ENCODE measurements around the gene SLC4A1AP. TPM values are rescaled to one million over a fixed set of nuclear protein-coding genes. Genes with fewer than 3 reads are reported as not detected.

Gene SLC4A1AP
- total and polyA plus RNA-seq, 2 of the 13 experiments (the other 11 are each of a cell fraction or from before 2014, with no cell fraction given) = 15.3 to 44.6 TPM

DNA sequence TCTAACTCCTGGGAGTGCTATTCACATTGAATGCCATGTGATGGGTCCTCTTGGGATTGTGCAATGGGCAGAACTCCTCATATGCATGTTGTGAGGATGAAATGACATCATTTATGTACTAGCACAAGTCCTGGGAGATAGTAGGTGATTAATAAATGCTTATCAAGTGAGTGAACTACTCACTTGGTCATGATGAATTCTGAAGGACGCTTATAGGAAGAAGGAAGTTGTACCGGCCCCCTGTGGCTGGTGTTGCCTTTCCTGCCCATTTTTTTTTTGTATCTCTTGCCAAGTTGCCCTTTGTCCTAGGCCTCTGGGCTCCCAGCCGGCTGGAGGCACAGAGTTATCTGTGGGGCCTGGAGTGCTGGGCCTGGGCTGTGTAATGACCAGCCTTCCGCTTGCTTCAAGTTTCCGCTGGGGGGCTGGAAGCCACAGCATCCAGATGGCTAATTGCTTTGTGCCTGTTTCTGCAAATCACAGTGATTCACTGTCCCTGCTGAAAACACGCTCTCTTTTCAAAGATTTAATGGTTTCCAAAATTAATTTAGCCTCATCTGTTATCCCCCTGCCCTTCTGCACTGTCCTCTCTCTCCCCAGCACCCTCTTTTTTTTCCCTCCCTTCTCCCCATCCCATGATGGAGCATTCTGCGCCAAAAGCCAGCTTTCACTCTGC, 74.1 kb downstream of the SLC4A1AP start (continued):
- TF ChIP-seq ZNF709 (CRISPR knock-in tag; IDR thresholded peaks at IDR 0.05) = peak; percentile 92; the same call in 1 of the 2 replicates
- TF ChIP-seq PHF5A (CRISPR knock-in tag; IDR thresholded peaks at IDR 0.05; ENCODE audit: low read depth, unreplicated experiment) = no peak
- no peak for TF ChIP-seq FOXM1 (CRISPR knock-in tag; IDR thresholded peaks at IDR 0.05)
- 0 out of 2 replicates have a peak, but pooled peaks have one; percentile 14 for TF ChIP-seq ZNF12 (CRISPR knock-in tag; IDR thresholded peaks at IDR 0.05)
- no peak; the same call in 1 of the 2 replicates for TF ChIP-seq NFKBIZ (CRISPR knock-in tag; IDR thresholded peaks at IDR 0.05)
- TF ChIP-seq IKZF4 (CRISPR knock-in tag; IDR thresholded peaks at IDR 0.05; ENCODE audit: borderline replicate concordance, low read depth, not compliant biosample characterization) = no peak
- TF ChIP-seq MXD1 (CRISPR knock-in tag; IDR thresholded peaks at IDR 0.05) = no peak
- TF ChIP-seq PRMT3 (CRISPR knock-in tag; IDR thresholded peaks at IDR 0.05; ENCODE audit: borderline replicate concordance, low read depth) = peak; percentile 28; the same call in 1 of the 2 replicates
- TF ChIP-seq, protein P1, sequence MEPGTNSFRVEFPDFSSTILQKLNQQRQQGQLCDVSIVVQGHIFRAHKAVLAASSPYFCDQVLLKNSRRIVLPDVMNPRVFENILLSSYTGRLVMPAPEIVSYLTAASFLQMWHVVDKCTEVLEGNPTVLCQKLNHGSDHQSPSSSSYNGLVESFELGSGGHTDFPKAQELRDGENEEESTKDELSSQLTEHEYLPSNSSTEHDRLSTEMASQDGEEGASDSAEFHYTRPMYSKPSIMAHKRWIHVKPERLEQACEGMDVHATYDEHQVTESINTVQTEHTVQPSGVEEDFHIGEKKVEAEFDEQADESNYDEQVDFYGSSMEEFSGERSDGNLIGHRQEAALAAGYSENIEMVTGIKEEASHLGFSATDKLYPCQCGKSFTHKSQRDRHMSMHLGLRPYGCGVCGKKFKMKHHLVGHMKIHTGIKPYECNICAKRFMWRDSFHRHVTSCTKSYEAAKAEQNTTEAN (CRISPR knock-in tag; conservative IDR thresholded peaks at IDR 0.05) = peak; percentile 65; the same call in 1 of the 2 replicates
- TF ChIP-seq ZFP1 (CRISPR knock-in tag; IDR thresholded peaks at IDR 0.05) = no peak
- TF ChIP-seq EZH2 (conservative IDR thresholded peaks at IDR 0.05; ENCODE audit: low read depth, low read length) = no peak
- no peak for TF ChIP-seq HNRNPH1 (optimal IDR thresholded peaks at IDR 0.05; ENCODE audit: low read depth, low read length)
- TF ChIP-seq ATF6 (CRISPR knock-in tag; conservative IDR thresholded peaks at IDR 0.05) = 0 out of 2 replicates have a peak, but pooled peaks have one; percentile 28
- TF ChIP-seq PATZ1 (CRISPR knock-in tag; IDR thresholded peaks at IDR 0.05) = peak; percentile 87
- no peak for TF ChIP-seq ZNF749 (CRISPR knock-in tag; IDR thresholded peaks at IDR 0.05; ENCODE audit: borderline replicate concordance)
- TF ChIP-seq SP4 (CRISPR knock-in tag; IDR thresholded peaks at IDR 0.05) = no peak
- TF ChIP-seq KDM4B (CRISPR knock-in tag; IDR thresholded peaks at IDR 0.05) = no peak
- peak; percentile 42 for TF ChIP-seq STAG1 (CRISPR knock-in tag; IDR thresholded peaks at IDR 0.05)
- TF ChIP-seq MLX (CRISPR knock-in tag; IDR thresholded peaks at IDR 0.05) = peak; percentile 37; the same call in 1 of the 2 replicates
- no peak for TF ChIP-seq U2AF1 (optimal IDR thresholded peaks at IDR 0.05; ENCODE audit: low read depth, low read length)
- TF ChIP-seq IRF2 (CRISPR knock-in tag; IDR thresholded peaks at IDR 0.05) = peak; percentile 30; the same call in 1 of the 2 replicates

Data from HepG2 (cell line).